Activated naive CD8-positive, alpha-beta T cell treated with anti-CD3 and anti-CD28 coated beads, Interleukin-2, amount 50 U/mL, for 16 hours (primary cell): Measurements from ENCODE around the gene CDH8.

Source experiments
- DNase-seq: peaks from one replicate; pipeline ENCODE4 v3.0.0-alpha.2; 2020; ENCODE audit warnings: low read depth, low spot score

Gene CDH8

GRCh38 chr16:62034231-62035114 is 1.8 kb downstream of the CDH8 start:
- DNase-seq = no peak

- no peak for DNase-seq
These were observed 3.2 kb downstream of the CDH8 start for GRCh38 chr16:62033065-62033464.

GRCh38 chr16:62029947-62030346 is 6.3 kb downstream of the CDH8 start:
- DNase-seq = no peak

- no peak for DNase-seq
These were observed 13.6 kb downstream of the CDH8 start for GRCh38 chr16:62022688-62023087.

- no peak for DNase-seq
These were observed 15.1 kb downstream of the CDH8 start for GRCh38 chr16:62021161-62021581.

- no peak for DNase-seq
These were observed 15.6 kb downstream of the CDH8 start for GRCh38 chr16:62020681-62021080.

GRCh38 chr16:62019851-62020250 is 16.4 kb downstream of the CDH8 start:
- no peak for DNase-seq

- no peak for DNase-seq
These were observed 17.8 kb downstream of the CDH8 start for GRCh38 chr16:62018301-62019060.

- no peak for DNase-seq
These were observed 21.8 kb downstream of the CDH8 start for GRCh38 chr16:62014319-62014923.

GRCh38 chr16:62010186-62010585 is 26.1 kb downstream of the CDH8 start:
- no peak for DNase-seq

- DNase-seq = no peak
These were observed 37.8 kb downstream of the CDH8 start for GRCh38 chr16:61998460-61998859.

- no peak for DNase-seq
These were observed 43.1 kb downstream of the CDH8 start for GRCh38 chr16:61993108-61993507.

- DNase-seq = no peak
These were observed 48.7 kb downstream of the CDH8 start for GRCh38 chr16:61987474-61988012.

GRCh38 chr16:61969077-61969382 is 67.2 kb downstream of the CDH8 start:
- no peak for DNase-seq

GRCh38 chr16:61968242-61969076 is 67.8 kb downstream of the CDH8 start:
- no peak for DNase-seq

GRCh38 chr16:61957075-61957855 is 79.0 kb downstream of the CDH8 start:
- no peak for DNase-seq

GRCh38 chr16:61952841-61953240 is 83.4 kb downstream of the CDH8 start:
- DNase-seq = no peak

GRCh38 chr16:61948414-61948813 is 87.8 kb downstream of the CDH8 start:
- no peak for DNase-seq

GRCh38 chr16:61946019-61946418 is 90.2 kb downstream of the CDH8 start:
- no peak for DNase-seq

- DNase-seq = no peak
These were observed 90.7 kb downstream of the CDH8 start for GRCh38 chr16:61945511-61945910.

GRCh38 chr16:61944004-61944403 is 92.2 kb downstream of the CDH8 start:
- no peak for DNase-seq
